PC-3 (cell line): ENCODE measurements around the gene LNX1. TPM values are rescaled to one million over a fixed set of nuclear protein-coding genes. Genes with fewer than 3 reads are reported as not detected.

Source experiments
- ATAC-seq: fragments of 200-7000 bp; cut with Tn5 transposase; 2 replicates; pipeline ENCODE4 v1.9.1; 2020; ENCODE audit warnings: mild to moderate bottlenecking, moderate library complexity
- BruUV-seq: library from RNA; stranded (reverse); fragments of 400-500 nt; replicated peaks from 2 replicates; lab custom pipeline; 2021; lab: Mats Ljungman, UMichigan
- CTCF ChIA-PET: fragments of 300-600 bp; sonication (Branson Sonifier 250); formaldehyde crosslinking; loops from one replicate; lab custom pipeline; 2022; ENCODE audit warnings: antibody characterized with exemption; lab: Charles Lee
- POLR2A ChIA-PET: fragments of 300-600 bp; sonication (Branson Sonifier 250); formaldehyde crosslinking; loops from one replicate; lab custom pipeline; 2022; ENCODE audit warnings: antibody characterized with exemption; ENCODE audit not compliant: unreplicated experiment; lab: Charles Lee
- DNase-seq: peaks from one replicate; pipeline ENCODE4 v3.0.0-alpha.2; 2015
- H2AFZ ChIP-seq: fragments of 300-600 bp; sonication (generic); 2 replicates; pipeline ENCODE4 v1.6.0; 2016; ENCODE audit warnings: antibody characterized with exemption, low read length
- H3F3A ChIP-seq: fragments of 300-600 bp; sonication (generic); one replicate; pipeline ENCODE4 v1.6.0; 2017; ENCODE audit warnings: antibody characterized with exemption, low read length, control low read depth, mild to moderate bottlenecking; ENCODE audit not compliant: unreplicated experiment
- H3K27ac ChIP-seq: fragments of 300-600 bp; sonication (generic); 2 replicates; pipeline ENCODE4 v1.5.1; 2016; ENCODE audit warnings: mild to moderate bottlenecking, low read length
- H3K27me3 ChIP-seq: fragments of 300-600 bp; sonication (generic); 2 replicates; pipeline ENCODE4 v1.6.1; 2016; ENCODE audit warnings: low read length, mixed read lengths
- H3K36me3 ChIP-seq: fragments of 300-600 bp; sonication (generic); 2 replicates; pipeline ENCODE4 v1.6.1; 2016; ENCODE audit warnings: low read depth, mixed run types, low read length, mixed read lengths
- H3K4me1 ChIP-seq: fragments of 300-600 bp; sonication (generic); 2 replicates; pipeline ENCODE4 v1.5.1; 2016; ENCODE audit warnings: low read length; ENCODE audit not compliant: insufficient read depth
- H3K4me2 ChIP-seq: fragments of 300-600 bp; sonication (generic); 2 replicates; pipeline ENCODE4 v1.6.0; 2016; ENCODE audit warnings: low read length
- H3K4me3 ChIP-seq: fragments of 300-600 bp; sonication (generic); 2 replicates; pipeline ENCODE4 v1.5.1; 2016; ENCODE audit warnings: mild to moderate bottlenecking, low read length, mixed read lengths
- H3K79me2 ChIP-seq: fragments of 300-600 bp; sonication (generic); 2 replicates; pipeline ENCODE4 v1.6.1; 2017; ENCODE audit warnings: low read length, mixed read lengths
- H3K9ac ChIP-seq: fragments of 300-600 bp; sonication (generic); 2 replicates; pipeline ENCODE4 v1.6.0; 2016; ENCODE audit warnings: mild to moderate bottlenecking, low read length
- H3K9me2 ChIP-seq: fragments of 300-600 bp; sonication (generic); replicated peaks from 2 replicates; pipeline ENCODE4 v1.6.1; 2016; ENCODE audit warnings: mixed run types, low read length, mixed read lengths
- H3K9me3 ChIP-seq: fragments of 300-600 bp; sonication (generic); 2 replicates; pipeline ENCODE4 v1.6.1; 2016; ENCODE audit warnings: low read length, mixed read lengths
- H4K20me1 ChIP-seq: fragments of 300-600 bp; sonication (generic); 2 replicates; pipeline ENCODE4 v1.6.1; 2016; ENCODE audit warnings: low read length, mixed read lengths
- EZH2 ChIP-seq: fragments of 300-600 bp; sonication (generic); IDR thresholded peaks from one replicate; pipeline ENCODE4 v1.6.1; 2017; ENCODE audit warnings: antibody characterized with exemption, mild to moderate bottlenecking, low read length; ENCODE audit not compliant: unreplicated experiment
- EZH2phosphoT487 ChIP-seq: fragments of 300-600 bp; sonication (generic); IDR thresholded peaks from 2 replicates; pipeline ENCODE4 v1.6.1; 2018; ENCODE audit warnings: mild to moderate bottlenecking, antibody characterized with exemption, low read length, borderline replicate concordance
- intact Hi-C: fragments of 100-400 bp; cut with micrococcal nuclease; formaldehyde crosslinking; loops from 2 replicates; pipeline ENCODE4 v1.9.0; 2023
- total RNA-seq: library from RNA; depleted of rRNA; stranded (reverse); fragments of >200 nt; gene quantifications from 2 replicates; pipeline ENCODE4 v1.2.3, GENCODE V29; 2014
- TF ChIP-seq, protein P1 (sequence below): fragments of 300-600 bp; sonication (generic); conservative IDR thresholded peaks from 2 replicates; pipeline ENCODE4 v1.5.1; 2017; ENCODE audit warnings: antibody characterized with exemption, low read depth, mild to moderate bottlenecking, low read length

The LNX1 gene
- total RNA-seq, 1 experiment from 2014 or later = 2.8 TPM

DNA sequence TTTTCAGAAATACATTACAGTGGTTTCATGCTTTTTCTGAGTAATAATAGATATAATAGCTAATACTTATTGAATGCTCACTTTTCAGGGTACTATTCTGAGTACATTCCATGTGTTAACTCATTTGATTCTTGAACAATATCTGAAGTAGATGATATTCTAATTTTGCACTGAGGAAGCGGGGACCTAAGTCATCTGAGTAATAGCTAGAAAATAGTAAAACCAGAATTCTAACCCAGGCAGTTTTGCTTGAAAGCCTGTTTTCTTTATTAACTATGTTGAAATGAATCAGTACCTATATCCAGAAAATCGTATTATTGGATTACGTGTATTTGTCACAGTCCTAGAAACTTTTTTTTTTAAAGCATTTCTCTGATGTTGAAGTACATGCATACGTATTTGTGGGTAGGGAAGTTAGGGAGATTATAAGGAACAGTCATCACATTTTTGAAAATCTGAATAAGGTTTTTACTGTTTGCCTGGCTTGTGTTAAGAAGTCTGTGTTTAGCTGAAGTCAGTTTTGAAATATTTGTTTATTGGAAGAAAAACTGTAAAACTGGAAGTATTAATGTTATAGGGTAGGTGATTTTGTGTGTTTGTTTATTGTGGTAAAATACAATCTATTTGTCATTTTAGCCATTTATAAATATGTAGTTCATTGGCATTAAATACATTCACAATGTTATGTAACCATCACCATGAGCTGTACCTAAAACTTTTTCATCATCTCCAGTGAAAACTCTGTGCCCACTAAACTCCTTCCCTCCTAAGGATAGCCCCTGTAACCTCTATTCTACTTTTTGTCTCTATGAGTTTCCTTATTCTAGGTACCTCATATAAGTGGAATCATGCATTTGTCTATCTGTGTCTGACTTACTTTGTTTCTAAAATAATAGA, 158.5 kb downstream of the LNX1 start:
- H3K79me2 ChIP-seq = no peaks in the 10 kb centered on the region
- no TSS peak for BruUV-seq
- ChIA-PET CTCF (no interaction called here), POLR2A (no interaction called here)
- H3K9me2 ChIP-seq = no peaks in the 10 kb centered on the region
- H3K9ac ChIP-seq = no peak overlapping the region
- TF ChIP-seq EZH2phosphoT487 (no peak), EZH2 (no peak)
- TF ChIP-seq, protein P1, sequence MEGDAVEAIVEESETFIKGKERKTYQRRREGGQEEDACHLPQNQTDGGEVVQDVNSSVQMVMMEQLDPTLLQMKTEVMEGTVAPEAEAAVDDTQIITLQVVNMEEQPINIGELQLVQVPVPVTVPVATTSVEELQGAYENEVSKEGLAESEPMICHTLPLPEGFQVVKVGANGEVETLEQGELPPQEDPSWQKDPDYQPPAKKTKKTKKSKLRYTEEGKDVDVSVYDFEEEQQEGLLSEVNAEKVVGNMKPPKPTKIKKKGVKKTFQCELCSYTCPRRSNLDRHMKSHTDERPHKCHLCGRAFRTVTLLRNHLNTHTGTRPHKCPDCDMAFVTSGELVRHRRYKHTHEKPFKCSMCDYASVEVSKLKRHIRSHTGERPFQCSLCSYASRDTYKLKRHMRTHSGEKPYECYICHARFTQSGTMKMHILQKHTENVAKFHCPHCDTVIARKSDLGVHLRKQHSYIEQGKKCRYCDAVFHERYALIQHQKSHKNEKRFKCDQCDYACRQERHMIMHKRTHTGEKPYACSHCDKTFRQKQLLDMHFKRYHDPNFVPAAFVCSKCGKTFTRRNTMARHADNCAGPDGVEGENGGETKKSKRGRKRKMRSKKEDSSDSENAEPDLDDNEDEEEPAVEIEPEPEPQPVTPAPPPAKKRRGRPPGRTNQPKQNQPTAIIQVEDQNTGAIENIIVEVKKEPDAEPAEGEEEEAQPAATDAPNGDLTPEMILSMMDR = no peak
- no peaks in the 10 kb centered on the region for H3F3A ChIP-seq
- intact Hi-C loops = no loop called here
- ATAC-seq (no peak), DNase-seq (no peak)
- peaks cover 34% of the 10 kb centered on the region for H3K36me3 ChIP-seq
- H2AFZ ChIP-seq = no peak overlapping the region
- H3K4me1 ChIP-seq = no peaks in the 10 kb centered on the region
- no peak overlapping the region for H3K4me3 ChIP-seq
- H3K4me2 ChIP-seq = no peak overlapping the region
- no peak overlapping the region for H3K27ac ChIP-seq
- no peaks in the 10 kb centered on the region for H3K27me3 ChIP-seq
- H4K20me1 ChIP-seq = no peaks in the 10 kb centered on the region
- no peaks in the 10 kb centered on the region for H3K9me3 ChIP-seq

DNA sequence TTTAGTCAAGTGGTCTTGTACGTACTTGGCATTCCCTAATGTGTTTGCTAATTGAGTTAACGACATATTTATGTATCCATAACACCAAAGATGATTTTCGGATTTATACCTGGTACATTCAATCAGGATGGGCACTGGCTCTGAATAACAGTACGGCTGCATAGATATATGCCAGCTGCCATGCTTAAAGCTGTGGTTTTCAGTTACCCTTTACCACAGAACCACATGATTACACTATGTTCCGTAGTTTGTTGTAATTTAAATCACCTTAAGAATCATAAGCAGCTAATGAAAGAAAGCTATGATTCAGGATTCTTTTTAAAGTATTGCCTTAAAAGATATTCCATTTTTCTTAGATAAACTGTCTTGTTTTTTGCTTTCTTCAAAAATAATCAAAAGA, 160.2 kb downstream of the LNX1 start:
- peaks cover 46% of the 10 kb centered on the region for H3K36me3 ChIP-seq
- BruUV-seq = no TSS peak
- H3F3A ChIP-seq = no peaks in the 10 kb centered on the region
- H3K9me3 ChIP-seq = no peaks in the 10 kb centered on the region
- no peak for ATAC-seq
- no peak for DNase-seq
- H3K27me3 ChIP-seq = no peaks in the 10 kb centered on the region
- TF ChIP-seq, protein P1 = no peak
- no peak for TF ChIP-seq EZH2
- TF ChIP-seq EZH2phosphoT487 = no peak
- CTCF ChIA-PET = no interaction called here
- H3K4me2 ChIP-seq = no peak overlapping the region
- intact Hi-C loops = no loop called here
- no peaks in the 10 kb centered on the region for H3K79me2 ChIP-seq
- H3K9me2 ChIP-seq = no peaks in the 10 kb centered on the region
- no peak overlapping the region for H2AFZ ChIP-seq
- no peak overlapping the region for H3K4me3 ChIP-seq
- H3K4me1 ChIP-seq = no peaks in the 10 kb centered on the region
- no peaks in the 10 kb centered on the region for H4K20me1 ChIP-seq
- POLR2A ChIA-PET = no interaction called here
- no peak overlapping the region for H3K27ac ChIP-seq
- H3K9ac ChIP-seq = no peak overlapping the region

DNA sequence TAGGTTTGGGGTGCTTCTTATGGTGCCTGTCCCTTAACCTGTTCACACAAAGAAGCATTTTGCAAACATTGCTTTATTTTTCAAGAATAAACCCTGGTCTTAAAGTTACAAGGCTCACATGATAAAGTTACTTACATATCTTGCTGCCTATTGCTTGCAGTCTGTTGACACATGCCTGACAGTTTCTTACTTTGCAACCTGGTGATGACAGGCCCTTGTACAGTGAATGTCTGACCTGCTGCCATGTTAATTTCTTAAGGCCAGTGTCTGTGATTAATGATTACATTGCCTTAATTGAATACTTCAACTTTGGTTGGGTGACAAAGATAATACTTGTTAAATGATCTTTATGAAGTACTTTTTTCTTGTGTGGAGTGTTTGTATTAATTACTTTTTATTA, 163.9 kb downstream of the LNX1 start:
- no peak for DNase-seq
- H3F3A ChIP-seq = no peaks in the 10 kb centered on the region
- POLR2A ChIA-PET = no interaction called here
- no peak overlapping the region for H3K9ac ChIP-seq
- no peak overlapping the region for H3K4me3 ChIP-seq
- BruUV-seq = no TSS peak
- no peak for ATAC-seq
- CTCF ChIA-PET = no interaction called here
- H3K79me2 ChIP-seq = no peaks in the 10 kb centered on the region
- no peak overlapping the region for H3K27ac ChIP-seq
- H3K4me2 ChIP-seq = no peak overlapping the region
- no peaks in the 10 kb centered on the region for H3K9me2 ChIP-seq
- H4K20me1 ChIP-seq = no peaks in the 10 kb centered on the region
- H3K4me1 ChIP-seq = no peaks in the 10 kb centered on the region
- intact Hi-C loops = no loop called here
- H2AFZ ChIP-seq = no peak overlapping the region
- H3K9me3 ChIP-seq = no peaks in the 10 kb centered on the region
- H3K27me3 ChIP-seq = no peaks in the 10 kb centered on the region
- TF ChIP-seq, protein P1 = no peak
- TF ChIP-seq EZH2phosphoT487 (no peak), EZH2 (no peak)
- H3K36me3 ChIP-seq = peaks cover 40% of the 10 kb centered on the region
